H1 (cell line): ENCODE data around the gene ZNF562. TPM values are rescaled to one million over a fixed set of nuclear protein-coding genes. Genes with fewer than 3 reads are reported as not detected.

Source experiments
- CEBPB ChIP-seq: IDR thresholded peaks from 2 replicates; pipeline ENCODE4 v1.6.1; 2012; ENCODE audit warnings: low read depth, low read length
- CHD2 ChIP-seq: IDR thresholded peaks from 2 replicates; pipeline ENCODE4 v1.6.1; 2012; ENCODE audit warnings: low read length, improper control_type of control experiment
- JUND ChIP-seq: IDR thresholded peaks from 2 replicates; pipeline ENCODE4 v1.6.1; 2011; ENCODE audit warnings: mild to moderate bottlenecking, improper control_type of control experiment, low read length
- SP1 ChIP-seq: IDR thresholded peaks from 2 replicates; pipeline ENCODE4 v1.6.1; 2011; ENCODE audit warnings: low read depth, low read length
- polyA plus RNA-seq, 7 experiments: library from polyadenylated mRNA; depleted of rRNA in 3 of 7; stranded (reverse) in 5 of 7; unstranded in 2 of 7; fragments of >200 nt in 5 of 7; fragments of 200-250 nt in 2 of 7; gene quantifications; 1 replicate in 5 of 7; 2 replicates in 1 of 7; 4 replicates in 1 of 7; pipeline versions ENCODE4 v1.2.1 to v1.2.3, GENCODE V29; 2011 to 2013; ENCODE audit warnings: missing spikeins in 2 of 7, mixed read lengths in 2 of 7
- total RNA-seq: library from RNA; stranded (reverse); fragmentation: NEBNext Ultra II Directional; extraction: Animal tissue kit (Norgen Biotek cat#: 25700); gene quantifications from 2 replicates; pipeline ENCODE4 v1.2.1, GENCODE V29; 2021

The ZNF562 gene
- total and polyA plus RNA-seq, 2 of the 8 experiments (the other 6 are each of a cell fraction or from before 2014, with no cell fraction given): 0.12 to 2.5 TPM

DNA sequence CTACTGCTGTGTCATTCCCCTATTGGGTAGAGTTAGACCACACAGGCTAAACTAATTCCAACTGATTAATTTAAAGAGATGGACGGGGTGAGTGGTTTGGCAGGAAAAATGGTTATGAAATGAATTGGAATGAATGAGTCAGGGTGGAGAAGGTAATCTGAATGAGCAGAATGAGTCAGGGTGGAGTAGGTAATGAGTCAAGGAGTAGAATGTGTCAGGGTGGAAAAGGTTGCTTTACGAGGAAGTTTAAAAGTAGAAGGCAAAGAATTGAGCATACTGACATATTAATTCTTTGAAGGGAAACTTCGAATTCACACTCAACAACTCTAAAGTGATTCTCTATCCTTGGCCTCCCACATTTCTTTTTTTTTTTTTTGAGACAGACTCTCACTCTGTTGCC, 77.9 kb downstream of the ZNF562 start (continued):
- TF ChIP-seq CHD2: no peak
- no peak for TF ChIP-seq SP1
- no peak for TF ChIP-seq JUND
- no peak for TF ChIP-seq CEBPB

Other genes with a start within 250 kb of the ZNF562 start
- gene ZNF266, start 239.5 kb downstream of the ZNF562 start, total RNA-seq: 14.2 and 15.3 TPM in 2 replicates
- 6.6 and 15.6 TPM in 2 replicates for gene ZNF266, start 239.5 kb downstream of the ZNF562 start, polyA plus RNA-seq (2011; rRNA removed)
- gene ZNF560, start 176.5 kb downstream of the ZNF562 start, total RNA-seq: not detected in 2 replicates
- gene ZNF560, start 176.5 kb downstream of the ZNF562 start, polyA plus RNA-seq (2011; rRNA removed): 0.02 TPM in 1 of 2 replicates, not detected in the other
- 27.9 and 30.9 TPM in 2 replicates for gene ZNF426, start 136.5 kb downstream of the ZNF562 start, total RNA-seq
- gene ZNF426, start 136.5 kb downstream of the ZNF562 start, polyA plus RNA-seq (2011; rRNA removed): 2.9 and 3.6 TPM in 2 replicates
- 194 and 220 TPM in 2 replicates for gene ZNF121, start 90.6 kb downstream of the ZNF562 start, total RNA-seq
- gene ZNF121, start 90.6 kb downstream of the ZNF562 start, polyA plus RNA-seq (2011; rRNA removed): 13.6 and 22.2 TPM in 2 replicates
- 57.6 and 64.7 TPM in 2 replicates for gene ZNF561, start 53.9 kb downstream of the ZNF562 start, total RNA-seq
- gene ZNF561, start 53.9 kb downstream of the ZNF562 start, polyA plus RNA-seq (2011; rRNA removed): 25.0 and 28.6 TPM in 2 replicates
- 9.0 and 9.2 TPM in 2 replicates for gene ZNF846, start 93.6 kb upstream of the ZNF562 start, total RNA-seq
- 4.5 and 4.8 TPM in 2 replicates for gene ZNF846, start 93.6 kb upstream of the ZNF562 start, polyA plus RNA-seq (2011; rRNA removed)
- gene FBXL12, start 144.0 kb upstream of the ZNF562 start, total RNA-seq: 24.6 and 26.7 TPM in 2 replicates
- 62.3 and 89.1 TPM in 2 replicates for gene FBXL12, start 144.0 kb upstream of the ZNF562 start, polyA plus RNA-seq (2011; rRNA removed)
- gene UBL5, start 152.8 kb upstream of the ZNF562 start, total RNA-seq: 384 and 416 TPM in 2 replicates
- 1,137 and 1,209 TPM in 2 replicates for gene UBL5, start 152.8 kb upstream of the ZNF562 start, polyA plus RNA-seq (2011; rRNA removed)
- 78.3 and 88.0 TPM in 2 replicates for gene PIN1, start 160.2 kb upstream of the ZNF562 start, total RNA-seq
- 90.8 and 124 TPM in 2 replicates for gene PIN1, start 160.2 kb upstream of the ZNF562 start, polyA plus RNA-seq (2011; rRNA removed)